Uterus (tissue), 2 donors: ENCODE measurements around the gene GSTT2.
"Not testable (repeated sequence)": the region's sequence is repeated elsewhere in the genome, so short reads cannot be mapped to it uniquely, and the experiment has no call there.

Experiments used
- CTCF ChIP-seq, 4 experiments: fragments of 200-600 bp in 2 of 4; fragments of 450-650 bp in 2 of 4; sonication (generic) in 2 of 4; IDR thresholded peaks; one replicate each; pipeline ENCODE4 v1.5.1; 2016 to 2019; ENCODE audit warnings: antibody characterized with exemption in 4 of 4, mild to moderate bottlenecking in 2 of 4, moderate library complexity in 1 of 4
- POLR2A ChIP-seq, 2 donors: fragments of 450-650 bp; IDR thresholded peaks; one replicate each; pipeline ENCODE4 v1.6.1; 2016; ENCODE audit warnings: antibody characterized with exemption in 2 of 2, mild to moderate bottlenecking in 1 of 2, moderate library complexity in 1 of 2

- TF ChIP-seq CTCF, POLR2A (IDR thresholded peaks at IDR 0.05): not testable (repeated sequence)
Observed at GRCh38 chr22:23954193-23954990, 25.5 kb upstream of the GSTT2 start.
